Tibial artery (tissue), 4 donors: ENCODE results near the gene TRIM47.

Experiments
- DNase-seq, 2 donors: peaks; one replicate each; pipeline ENCODE4 v3.0.0-alpha.2; 2019
- H3K27ac ChIP-seq, 2 donors: fragments of 200-600 bp; sonication (generic) in 1 of 2; 1 replicate in 1 of 2; 2 replicates in 1 of 2; pipeline ENCODE4 v1.5.1; 2018 to 2019; ENCODE audit warnings: mild to moderate bottlenecking in 1 of 2
- H3K27me3 ChIP-seq, 2 donors: fragments of 200-600 bp; sonication (generic) in 1 of 2; one replicate each; pipeline versions ENCODE4 v1.5.1 to v1.6.0; 2016 to 2019
- H3K36me3 ChIP-seq, 3 donors: fragments of 200-600 bp; sonication (generic) in 2 of 3; one replicate each; pipeline ENCODE4 v1.5.1; 2016 to 2019; ENCODE audit warnings: mild to moderate bottlenecking in 2 of 3
- H3K4me1 ChIP-seq, 4 donors: fragments of 200-600 bp; sonication (generic) in 2 of 4; 1 replicate in 3 of 4; 2 replicates in 1 of 4; pipeline ENCODE4 v1.5.1; 2016 to 2019
- H3K4me3 ChIP-seq, 2 donors: fragments of 200-600 bp; sonication (generic) in 1 of 2; 1 replicate in 1 of 2; 2 replicates in 1 of 2; pipeline ENCODE4 v1.5.1; 2018 to 2019; ENCODE audit warnings: mild to moderate bottlenecking in 2 of 2
- H3K9me3 ChIP-seq, 3 donors: fragments of 200-600 bp; sonication (generic) in 1 of 3; one replicate each; pipeline ENCODE4 v1.5.1; 2016 to 2019
- CTCF ChIP-seq, 2 experiments: fragments of 200-600 bp in 1 of 2; fragments of 450-650 bp in 1 of 2; IDR thresholded peaks; one replicate each; pipeline ENCODE4 v1.5.1; 2017 to 2019; ENCODE audit warnings: antibody characterized with exemption in 2 of 2, mild to moderate bottlenecking in 1 of 2, moderate library complexity in 1 of 2
- intact Hi-C: fragments of 100-400 bp; cut with DNase I; formaldehyde crosslinking; loops from one replicate; pipeline ENCODE4 v1.15.0; 2023; ENCODE audit warnings: low total_unique reads

TRIM47 gene

GRCh38 chr17:75848523-75849278, 29.7 kb downstream of the TRIM47 start:
- DNase-seq = peak in 1 of 2 donors; percentile 61
- Histone ChIP-seq H3K9me3 (no peaks in the 10 kb centered on the region), H3K27me3 (no peaks in the 10 kb centered on the region), H3K4me3 (no peak overlapping the region), H3K27ac (no peak overlapping the region), H3K4me1 (peaks cover 0 to 96% (median 49%) of the 10 kb centered on the region in 4 donors), H3K36me3 (peaks cover 59 to 70% (median 66%) of the 10 kb centered on the region in 3 donors)
- intact Hi-C loops = no loop called here
- peak; percentile 45 to 46 for TF ChIP-seq CTCF (IDR thresholded peaks at IDR 0.05)

GRCh38 chr17:75847614-75848522, 30.5 kb downstream of the TRIM47 start:
- intact Hi-C loops = no loop called here
- H3K4me1 ChIP-seq = peaks cover 0 to 88% (median 41%) of the 10 kb centered on the region in 4 donors
- no peak for DNase-seq
- H3K4me3 ChIP-seq = no peak overlapping the region
- no peak for TF ChIP-seq CTCF (IDR thresholded peaks at IDR 0.05)
- no peaks in the 10 kb centered on the region for H3K9me3 ChIP-seq
- H3K27ac ChIP-seq = peak overlapping the region in 1 of 2 donors; percentile 6
- H3K36me3 ChIP-seq = peaks cover 59 to 70% (median 69%) of the 10 kb centered on the region in 3 donors
- no peaks in the 10 kb centered on the region for H3K27me3 ChIP-seq

GRCh38 chr17:75846692-75847613, 31.4 kb downstream of the TRIM47 start:
- no peak for TF ChIP-seq CTCF (IDR thresholded peaks at IDR 0.05)
- Histone ChIP-seq H3K36me3 (peaks cover 59 to 75% (median 64%) of the 10 kb centered on the region in 3 donors), H3K27me3 (no peaks in the 10 kb centered on the region), H3K4me1 (peaks cover 0 to 79% (median 37%) of the 10 kb centered on the region in 4 donors), H3K4me3 (no peak overlapping the region), H3K27ac (peak overlapping the region; percentile 86), H3K9me3 (no peaks in the 10 kb centered on the region)
- intact Hi-C loops = no loop called here
- no peak for DNase-seq

GRCh38 chr17:75845933-75846691, 32.3 kb downstream of the TRIM47 start:
- no peak for DNase-seq
- intact Hi-C loops = no loop called here

More at GRCh38 chr17:75845933-75846691, 32.3 kb downstream of the TRIM47 start:
- no peak overlapping the region for H3K4me3 ChIP-seq
- no peaks in the 10 kb centered on the region for H3K27me3 ChIP-seq
- peaks cover 0 to 72% (median 32%) of the 10 kb centered on the region in 4 donors for H3K4me1 ChIP-seq
- no peaks in the 10 kb centered on the region for H3K9me3 ChIP-seq
- H3K27ac ChIP-seq = peak overlapping the region; percentile 86
- no peak for TF ChIP-seq CTCF (IDR thresholded peaks at IDR 0.05)
- peaks cover 53 to 66% (median 55%) of the 10 kb centered on the region in 3 donors for H3K36me3 ChIP-seq
